Aorta (tissue), 5 donors: ENCODE results near the gene ACTR1B. TPM values are rescaled to one million over a fixed set of nuclear protein-coding genes. Genes with fewer than 3 reads are reported as not detected.

Source experiments
- ATAC-seq: fragments of 200-7000 bp; cut with Tn5 transposase; one replicate; pipeline ENCODE4 v1.9.1; 2022; ENCODE audit warnings: moderate library complexity; ENCODE audit not compliant: low FRiP score
- DNase-seq, 2 donors: peaks; one replicate each; pipeline ENCODE4 v3.0.0-alpha.2; 2020
- H3K27ac ChIP-seq, 2 donors: one replicate each; pipeline ENCODE4 v1.5.1; 2013; ENCODE audit warnings: low read length in 2 of 2, mild to moderate bottlenecking in 2 of 2, moderate library complexity in 2 of 2, control low read depth in 1 of 2, inconsistent platforms in 1 of 2, low read depth in 1 of 2
- H3K27me3 ChIP-seq, 2 donors: one replicate each; pipeline ENCODE4 v1.6.1; 2013; ENCODE audit warnings: control low read depth in 1 of 2, low read length in 1 of 2, mild to moderate bottlenecking in 1 of 2, moderate library complexity in 1 of 2; ENCODE audit not compliant: insufficient read depth in 2 of 2, control insufficient read depth in 1 of 2
- H3K36me3 ChIP-seq, 2 donors: one replicate each; pipeline ENCODE4 v1.6.1; 2013; ENCODE audit warnings: control low read depth in 1 of 2, low read length in 1 of 2, mild to moderate bottlenecking in 1 of 2; ENCODE audit not compliant: insufficient read depth in 2 of 2, control insufficient read depth in 1 of 2
- H3K4me1 ChIP-seq, 2 donors: one replicate each; pipeline ENCODE4 v1.6.1; 2013; ENCODE audit warnings: low read length in 2 of 2, control low read depth in 1 of 2, mild to moderate bottlenecking in 1 of 2, moderate library complexity in 1 of 2; ENCODE audit not compliant: insufficient read depth in 2 of 2, control insufficient read depth in 1 of 2
- H3K4me3 ChIP-seq, 2 donors: one replicate each; pipeline ENCODE4 v1.5.1; 2013; ENCODE audit warnings: low read length in 2 of 2, control low read depth in 1 of 2, mild to moderate bottlenecking in 1 of 2
- H3K9me3 ChIP-seq: one replicate; pipeline ENCODE4 v1.6.1; 2013; ENCODE audit warnings: mild to moderate bottlenecking, low read length; ENCODE audit not compliant: control insufficient read depth
- WGBS, 2 donors: extraction: QIAGEN DNeasy Blood & Tissue Kit; methylation state at CpG; one replicate each; pipeline ENCODE4 v1.1.7; 2013; 5-methylcytosine and 5-hydroxymethylcytosine counted together
- intact Hi-C, 2 donors: fragments of 100-400 bp; cut with DNase I; formaldehyde crosslinking; loops; one replicate each; pipeline versions ENCODE4 v1.14.2 to v1.15.0; 2022
- polyA plus RNA-seq, 2 donors: library from polyadenylated mRNA; stranded (reverse); fragments of 200-250 nt; gene quantifications; one replicate each; pipeline ENCODE4 v1.2.3, GENCODE V29; 2013
- total RNA-seq, 2 donors: library from RNA; stranded (reverse); fragmentation: NEBNext Ultra II Directional; extraction: Animal tissue kit (Norgen Biotek cat#: 25700); gene quantifications; one replicate each; pipeline ENCODE4 v1.2.1, GENCODE V29; 2021
- donor health status: healthy with polysubstance abuse.
- donor health status: Bipolar disorder and iron deficiency.
- donor health status: DM: no; HTN: no; CAD: no.
- donor health status: DM: no; HTN: no; CAD: no.
- donor health status: DM: yes; HTN: yes; CAD: no.

ACTR1B gene
- total and polyA plus RNA-seq, 4 donors: 63.2 to 92.2 (median 72.5) TPM

DNA sequence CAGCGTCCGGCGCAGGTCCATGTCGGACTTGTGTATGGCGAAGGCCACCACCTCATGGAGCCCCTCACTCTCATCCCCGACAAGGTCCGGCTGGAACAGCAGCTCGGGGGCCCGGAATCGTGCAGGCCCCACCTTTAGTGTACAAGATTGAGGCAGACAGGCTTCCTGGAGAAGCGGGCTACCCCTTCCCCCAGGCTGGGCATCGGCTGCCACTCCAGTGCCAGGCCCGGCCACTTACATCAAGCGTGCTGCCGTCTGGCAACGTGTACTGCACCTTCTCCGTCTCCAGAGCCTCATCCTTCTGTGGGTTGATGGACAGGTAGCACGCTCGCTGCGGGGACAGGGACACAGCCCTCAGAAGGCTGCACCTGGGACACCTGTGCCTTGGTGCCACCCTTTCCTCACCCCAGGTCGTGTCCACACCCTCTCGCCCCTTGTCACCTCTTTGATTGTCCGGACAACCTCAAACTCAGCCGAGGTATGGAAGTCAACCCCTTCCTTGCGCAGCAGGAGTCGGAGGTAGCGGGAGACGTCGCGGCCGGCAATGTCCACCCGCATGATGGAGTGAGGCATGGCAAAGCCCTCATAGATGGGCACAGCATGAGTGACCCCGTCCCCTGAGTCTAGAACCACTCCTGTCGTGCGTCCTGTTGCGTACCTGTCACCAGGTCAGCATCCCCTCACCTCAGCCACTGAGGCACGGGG lies 5.7 kb downstream of the ACTR1B start:
- DNase-seq (peak in 1 of 2 donors; percentile 47), ATAC-seq (no peak)
- no peaks in the 10 kb centered on the region for H3K27me3 ChIP-seq
- 89 to 93% methylated on average over 37 of the region's 37 CpGs for WGBS, 2 donors
- intact Hi-C loops: no loop called here
- H3K27ac ChIP-seq: no peak overlapping the region
- no peaks in the 10 kb centered on the region for H3K4me1 ChIP-seq
- H3K9me3 ChIP-seq: no peaks in the 10 kb centered on the region
- no peak overlapping the region for H3K4me3 ChIP-seq
- peaks cover 3 to 6% of the 10 kb centered on the region in 2 donors for H3K36me3 ChIP-seq

DNA sequence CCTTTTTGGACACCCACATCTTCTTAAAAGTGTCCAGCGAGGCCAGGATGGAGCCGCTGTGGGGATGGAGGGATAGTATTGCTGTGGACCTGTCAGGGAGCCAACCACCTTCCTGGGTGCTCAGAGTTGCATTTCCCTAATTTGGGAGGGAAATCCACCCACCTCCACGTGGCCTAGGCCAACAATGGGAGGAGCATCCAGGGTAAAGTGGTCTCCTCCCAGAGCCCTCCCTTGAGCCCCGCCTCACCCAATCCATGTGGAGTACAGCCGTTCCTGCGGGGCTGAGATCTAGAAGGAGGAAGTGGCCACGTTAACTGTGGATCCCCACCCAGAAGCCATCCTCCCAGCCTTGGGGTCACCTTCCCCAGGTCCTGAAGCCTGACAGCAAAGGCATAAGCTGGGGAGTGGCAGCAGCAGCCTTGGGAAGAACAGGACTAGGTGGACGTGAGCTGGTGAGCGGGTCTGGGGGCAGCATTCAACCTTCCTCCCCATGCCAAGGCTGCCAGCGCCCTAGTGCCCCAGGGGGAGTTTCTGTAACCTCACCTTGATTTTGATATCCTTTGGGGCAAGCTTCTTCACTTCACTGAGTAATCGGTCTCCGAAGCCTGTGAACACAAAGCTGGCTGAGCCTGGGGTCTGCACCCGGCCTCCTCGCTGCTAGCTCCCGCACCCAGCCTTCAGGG lies 6.8 kb downstream of the ACTR1B start:
- H3K4me1 ChIP-seq: no peaks in the 10 kb centered on the region
- no peak overlapping the region for H3K4me3 ChIP-seq
- DNase-seq: peak in 1 of 2 donors; percentile 51
- ATAC-seq: no peak
- WGBS, 2 donors: 81 to 82% methylated on average over 15 of the region's 15 CpGs
- intact Hi-C loops: no loop called here
- H3K9me3 ChIP-seq: no peaks in the 10 kb centered on the region
- no peak overlapping the region for H3K27ac ChIP-seq
- H3K27me3 ChIP-seq: no peaks in the 10 kb centered on the region
- peaks cover 3 to 6% of the 10 kb centered on the region in 2 donors for H3K36me3 ChIP-seq

DNA sequence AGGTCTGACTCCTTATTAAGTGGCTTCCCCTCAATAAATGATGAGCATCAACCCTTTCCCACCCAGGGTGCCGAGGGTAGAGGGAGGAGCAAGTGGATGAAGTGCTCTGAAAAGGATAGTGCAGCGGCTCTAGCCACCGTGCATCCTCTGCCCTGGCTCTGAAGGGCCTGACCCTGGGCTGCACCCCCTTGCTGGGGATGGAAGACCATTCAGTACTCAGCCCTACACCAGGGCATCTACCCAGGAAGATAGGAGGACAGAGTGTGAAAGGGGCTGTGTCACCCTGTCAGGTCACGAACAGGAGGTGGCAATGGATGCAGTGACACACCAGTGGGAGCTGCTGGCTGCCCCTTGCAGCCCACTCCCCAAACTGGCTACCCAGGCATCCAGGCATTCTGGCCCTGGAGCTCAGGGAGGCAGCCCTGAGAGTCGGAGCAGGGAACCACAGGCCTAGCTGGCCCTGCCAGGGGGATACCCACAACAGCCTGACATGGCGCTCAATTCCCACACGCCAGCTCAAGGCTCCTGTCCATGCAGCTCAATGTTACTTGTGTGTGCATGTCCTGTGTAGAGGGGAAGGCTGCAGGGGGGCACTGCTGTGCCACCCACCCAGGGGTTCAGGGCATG lies 7.6 kb downstream of the ACTR1B start:
- DNase-seq (peak in 1 of 2 donors; percentile 72), ATAC-seq (no peak)
- H3K36me3 ChIP-seq: peaks cover 3 to 6% of the 10 kb centered on the region in 2 donors
- no peak overlapping the region for H3K27ac ChIP-seq
- no peak overlapping the region for H3K4me3 ChIP-seq
- 93 to 96% methylated on average over 7 of the region's 7 CpGs for WGBS, 2 donors
- intact Hi-C loops: no loop called here
- H3K27me3 ChIP-seq: no peaks in the 10 kb centered on the region
- H3K9me3 ChIP-seq: no peaks in the 10 kb centered on the region
- H3K4me1 ChIP-seq: no peaks in the 10 kb centered on the region

DNA sequence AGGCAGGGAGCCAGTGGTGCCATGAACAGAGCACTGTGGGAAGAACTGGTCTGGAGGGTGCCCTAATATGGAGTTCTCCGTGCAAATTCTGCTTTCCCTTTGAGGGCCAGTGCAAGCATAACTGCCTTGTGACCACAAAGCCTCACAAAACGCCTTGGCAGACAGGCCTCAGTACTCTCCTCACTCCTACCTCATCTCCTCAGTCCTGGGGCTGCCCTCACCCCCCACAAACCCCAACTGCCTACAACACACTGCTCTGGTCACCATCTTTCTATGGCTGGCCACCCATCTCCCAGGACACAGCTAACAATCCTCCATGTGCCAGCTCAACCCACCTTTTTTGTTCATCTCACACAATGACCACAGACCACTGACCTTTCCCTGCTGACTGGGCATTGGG lies 9.1 kb downstream of the ACTR1B start:
- Histone ChIP-seq H3K4me3 (no peak overlapping the region), H3K27me3 (no peaks in the 10 kb centered on the region), H3K36me3 (peaks cover 3 to 6% of the 10 kb centered on the region in 2 donors), H3K9me3 (no peaks in the 10 kb centered on the region), H3K4me1 (no peaks in the 10 kb centered on the region), H3K27ac (no peak overlapping the region)
- 99 to 100% methylated on average over 2 of the region's 2 CpGs for WGBS, 2 donors
- intact Hi-C loops: no loop called here
- ATAC-seq: no peak
- DNase-seq: no peak

DNA sequence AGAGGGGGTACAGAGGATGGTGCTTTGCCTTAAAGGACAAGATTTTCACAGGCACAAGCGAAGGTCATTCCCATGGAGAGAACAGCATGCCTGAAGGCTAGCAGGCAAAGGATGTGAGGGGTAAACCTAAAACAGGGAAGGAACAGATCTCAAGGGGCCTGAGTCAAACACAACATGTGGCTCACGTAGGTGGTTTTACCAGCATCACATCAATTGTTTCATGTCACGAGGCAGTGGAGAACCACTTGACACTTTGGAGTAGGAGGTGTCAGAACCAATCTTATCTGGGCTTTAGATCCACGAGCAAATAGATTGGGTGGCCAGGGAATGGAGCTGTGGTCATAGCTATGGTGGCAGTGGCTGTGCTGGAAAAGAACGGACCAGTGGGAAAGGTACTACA lies 9.5 kb downstream of the ACTR1B start:
- DNase-seq: no peak
- Histone ChIP-seq H3K27me3 (no peaks in the 10 kb centered on the region), H3K9me3 (no peaks in the 10 kb centered on the region), H3K36me3 (peaks cover 3 to 6% of the 10 kb centered on the region in 2 donors), H3K27ac (no peak overlapping the region), H3K4me3 (no peak overlapping the region), H3K4me1 (no peaks in the 10 kb centered on the region)
- intact Hi-C loops: no loop called here
- WGBS, 2 donors: 96 to 97% methylated on average over 5 of the region's 5 CpGs
- ATAC-seq: no peak

DNA sequence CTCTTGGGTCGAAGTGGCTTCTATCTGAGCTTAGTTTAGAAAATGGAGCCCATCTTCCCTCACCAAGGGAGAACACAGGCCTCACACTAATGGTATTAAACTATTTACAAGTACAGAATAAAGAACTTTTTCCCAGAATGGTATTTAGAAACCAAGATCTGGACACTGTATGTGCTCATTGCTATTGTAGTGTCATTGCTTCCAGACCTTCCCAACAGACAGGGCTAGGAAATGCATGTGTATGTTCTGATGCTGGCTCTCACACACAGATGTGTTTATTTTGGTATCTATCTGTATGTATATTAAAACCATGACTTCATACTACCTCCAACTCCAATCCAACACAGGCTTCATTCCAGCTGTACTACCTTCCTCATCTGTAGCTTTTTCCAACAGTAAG lies 10.0 kb downstream of the ACTR1B start:
- Histone ChIP-seq H3K9me3 (no peaks in the 10 kb centered on the region), H3K36me3 (peaks cover 3 to 8% of the 10 kb centered on the region in 2 donors), H3K4me1 (no peaks in the 10 kb centered on the region), H3K27me3 (no peaks in the 10 kb centered on the region), H3K4me3 (no peak overlapping the region), H3K27ac (no peak overlapping the region)
- no peak for DNase-seq
- intact Hi-C loops: no loop called here
- ATAC-seq: no peak
- WGBS, 2 donors: 94 to 96% methylated on average over 1 of the region's 1 CpG

DNA sequence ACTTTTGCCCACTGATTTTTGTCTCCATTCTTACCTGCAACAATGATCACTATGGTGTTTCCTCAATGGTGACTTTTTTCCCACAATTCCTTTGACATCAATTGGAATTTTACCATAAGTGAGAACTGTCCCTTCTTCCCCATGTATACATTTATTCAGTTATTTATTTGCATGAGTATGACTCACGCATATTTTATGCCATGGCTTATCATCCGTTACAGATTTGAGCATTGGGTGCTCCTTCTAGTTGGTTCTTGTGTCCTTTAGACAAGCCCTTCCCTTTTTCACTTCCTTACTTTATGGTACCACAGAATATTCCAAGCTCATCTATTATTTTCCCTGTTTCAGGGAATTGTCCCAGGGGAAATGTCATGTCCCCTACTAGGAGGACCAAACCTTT lies 10.4 kb downstream of the ACTR1B start:
- Histone ChIP-seq H3K4me3 (no peak overlapping the region), H3K4me1 (no peaks in the 10 kb centered on the region), H3K27me3 (no peaks in the 10 kb centered on the region), H3K9me3 (no peaks in the 10 kb centered on the region), H3K36me3 (peaks cover 3 to 8% of the 10 kb centered on the region in 2 donors), H3K27ac (no peak overlapping the region)
- no peak for ATAC-seq
- intact Hi-C loops: no loop called here
- 93 to 99% methylated on average over 2 of the region's 2 CpGs for WGBS, 2 donors
- DNase-seq: no peak

DNA sequence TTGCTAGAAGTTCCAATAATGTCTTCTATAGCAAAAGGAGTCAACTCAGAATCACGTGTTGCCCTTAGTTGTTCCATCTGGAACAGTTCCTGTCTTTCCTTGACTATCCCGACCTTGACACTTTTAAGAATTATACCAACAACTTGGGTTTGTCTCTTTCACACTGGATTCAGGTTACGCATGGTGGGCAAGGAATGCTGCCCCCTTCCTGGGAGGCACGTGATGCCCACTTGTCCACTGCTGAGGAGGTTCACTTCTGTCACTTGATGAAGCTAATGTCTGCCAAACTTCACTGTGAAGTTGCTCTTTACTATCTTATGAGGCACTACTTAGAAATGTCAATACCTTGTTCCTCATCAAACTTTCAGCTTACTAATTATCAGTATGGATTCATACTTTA lies 12.7 kb downstream of the ACTR1B start:
- Histone ChIP-seq H3K4me3 (no peak overlapping the region), H3K36me3 (peaks cover 4 to 5% of the 10 kb centered on the region in 2 donors), H3K27me3 (no peaks in the 10 kb centered on the region), H3K4me1 (peaks cover 0 to 3% of the 10 kb centered on the region in 2 donors), H3K27ac (no peak overlapping the region), H3K9me3 (no peaks in the 10 kb centered on the region)
- 70 to 74% methylated on average over 4 of the region's 4 CpGs for WGBS, 2 donors
- no peak for ATAC-seq
- DNase-seq: no peak
- intact Hi-C loops: no loop called here
